ENCODE data around the gene GGCX.

Gene GGCX

GRCh38 chr2:85502720-85503119 lies 58.6 kb downstream of the GGCX start:
- Histone ChIP-seq H3K9me3 (replicated peaks; ENCODE audit: insufficient read depth, low read length) (no peaks in the 10 kb centered on the region), H3K4me2 (ENCODE audit: low read depth, low read length) (no peak overlapping the region), H4K20me1 (ENCODE audit: insufficient read depth, low read length) (no peaks in the 10 kb centered on the region), H3K9ac (ENCODE audit: low read length) (no peak overlapping the region), H3K27me3 (replicated peaks; ENCODE audit: insufficient read depth, low read length) (no peaks in the 10 kb centered on the region), H3K4me3 (ENCODE audit: low read length) (no peak overlapping the region), H3K79me2 (ENCODE audit: low read length) (no peaks in the 10 kb centered on the region), H3F3A (ENCODE audit: insufficient read depth, low read length) (no peaks in the 10 kb centered on the region), H3K4me1 (ENCODE audit: low read length) (no peaks in the 10 kb centered on the region), H3K27ac (ENCODE audit: low read length) (no peak overlapping the region), H3K36me3 (replicated peaks; ENCODE audit: insufficient read depth, low read length) (no peaks in the 10 kb centered on the region), H2AFZ (ENCODE audit: low read length) (no peak overlapping the region), H3K9me2 (replicated peaks; ENCODE audit: insufficient read depth, low read length) (no peaks in the 10 kb centered on the region)
- no peak for TF ChIP-seq EZH2 (optimal IDR thresholded peaks at IDR 0.05; ENCODE audit: low read depth, low read length)
- DNase-seq = no peak

DNA sequence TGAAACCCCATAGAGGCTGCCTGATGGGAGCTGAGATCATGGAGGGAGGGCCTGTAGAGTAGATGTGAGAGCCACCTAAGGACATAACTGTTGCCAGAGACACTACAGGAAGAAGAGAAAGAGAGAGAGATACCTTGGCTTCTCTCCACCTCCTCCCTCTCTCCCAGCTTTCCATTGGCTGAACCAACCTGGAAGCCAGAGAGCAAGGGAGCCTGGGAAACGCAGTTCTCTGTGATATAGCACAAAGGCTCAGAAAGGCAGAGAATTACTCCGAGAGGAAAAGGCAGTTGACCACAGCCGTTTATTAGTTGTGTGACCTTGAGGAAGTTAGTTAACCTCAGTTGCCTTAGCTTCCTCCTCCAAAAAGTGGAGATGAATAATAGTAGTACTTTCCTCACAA lies 60.0 kb downstream of the GGCX start:
- no peaks in the 10 kb centered on the region for H3K4me1 ChIP-seq (ENCODE audit: low read length)
- no peaks in the 10 kb centered on the region for H3F3A ChIP-seq (ENCODE audit: insufficient read depth, low read length)
- no peak overlapping the region for H3K27ac ChIP-seq (ENCODE audit: low read length)
- H3K9me2 ChIP-seq (replicated peaks; ENCODE audit: insufficient read depth, low read length) = no peaks in the 10 kb centered on the region
- H4K20me1 ChIP-seq (ENCODE audit: insufficient read depth, low read length) = no peaks in the 10 kb centered on the region
- H3K4me2 ChIP-seq (ENCODE audit: low read depth, low read length) = no peak overlapping the region
- no peak overlapping the region for H2AFZ ChIP-seq (ENCODE audit: low read length)
- H3K27me3 ChIP-seq (replicated peaks; ENCODE audit: insufficient read depth, low read length) = no peaks in the 10 kb centered on the region
- H3K4me3 ChIP-seq (ENCODE audit: low read length) = no peak overlapping the region
- H3K36me3 ChIP-seq (replicated peaks; ENCODE audit: insufficient read depth, low read length) = no peaks in the 10 kb centered on the region
- H3K9ac ChIP-seq (ENCODE audit: low read length) = no peak overlapping the region
- no peaks in the 10 kb centered on the region for H3K9me3 ChIP-seq (replicated peaks; ENCODE audit: insufficient read depth, low read length)
- no peaks in the 10 kb centered on the region for H3K79me2 ChIP-seq (ENCODE audit: low read length)
- no peak for DNase-seq
- TF ChIP-seq EZH2 (optimal IDR thresholded peaks at IDR 0.05; ENCODE audit: low read depth, low read length) = no peak
- TF ChIP-seq EZH2phosphoT487 (IDR thresholded peaks at IDR 0.05; ENCODE audit: low read length) = no peak
- TF ChIP-seq, protein P1, sequence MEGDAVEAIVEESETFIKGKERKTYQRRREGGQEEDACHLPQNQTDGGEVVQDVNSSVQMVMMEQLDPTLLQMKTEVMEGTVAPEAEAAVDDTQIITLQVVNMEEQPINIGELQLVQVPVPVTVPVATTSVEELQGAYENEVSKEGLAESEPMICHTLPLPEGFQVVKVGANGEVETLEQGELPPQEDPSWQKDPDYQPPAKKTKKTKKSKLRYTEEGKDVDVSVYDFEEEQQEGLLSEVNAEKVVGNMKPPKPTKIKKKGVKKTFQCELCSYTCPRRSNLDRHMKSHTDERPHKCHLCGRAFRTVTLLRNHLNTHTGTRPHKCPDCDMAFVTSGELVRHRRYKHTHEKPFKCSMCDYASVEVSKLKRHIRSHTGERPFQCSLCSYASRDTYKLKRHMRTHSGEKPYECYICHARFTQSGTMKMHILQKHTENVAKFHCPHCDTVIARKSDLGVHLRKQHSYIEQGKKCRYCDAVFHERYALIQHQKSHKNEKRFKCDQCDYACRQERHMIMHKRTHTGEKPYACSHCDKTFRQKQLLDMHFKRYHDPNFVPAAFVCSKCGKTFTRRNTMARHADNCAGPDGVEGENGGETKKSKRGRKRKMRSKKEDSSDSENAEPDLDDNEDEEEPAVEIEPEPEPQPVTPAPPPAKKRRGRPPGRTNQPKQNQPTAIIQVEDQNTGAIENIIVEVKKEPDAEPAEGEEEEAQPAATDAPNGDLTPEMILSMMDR (IDR thresholded peaks at IDR 0.05; ENCODE audit: low read length) = no peak

GRCh38 chr2:85497944-85498630 lies 63.2 kb downstream of the GGCX start:
- Histone ChIP-seq H3K4me2 (ENCODE audit: low read depth, low read length) (no peak overlapping the region), H3F3A (ENCODE audit: insufficient read depth, low read length) (no peaks in the 10 kb centered on the region), H2AFZ (ENCODE audit: low read length) (no peak overlapping the region), H3K4me3 (ENCODE audit: low read length) (no peak overlapping the region), H4K20me1 (ENCODE audit: insufficient read depth, low read length) (no peaks in the 10 kb centered on the region), H3K36me3 (replicated peaks; ENCODE audit: insufficient read depth, low read length) (no peaks in the 10 kb centered on the region), H3K27ac (ENCODE audit: low read length) (no peak overlapping the region), H3K79me2 (ENCODE audit: low read length) (no peaks in the 10 kb centered on the region), H3K9me3 (replicated peaks; ENCODE audit: insufficient read depth, low read length) (no peaks in the 10 kb centered on the region), H3K27me3 (replicated peaks; ENCODE audit: insufficient read depth, low read length) (no peaks in the 10 kb centered on the region), H3K4me1 (ENCODE audit: low read length) (no peaks in the 10 kb centered on the region), H3K9ac (ENCODE audit: low read length) (no peak overlapping the region), H3K9me2 (replicated peaks; ENCODE audit: insufficient read depth, low read length) (no peaks in the 10 kb centered on the region)
- TF ChIP-seq, protein P1 (IDR thresholded peaks at IDR 0.05; ENCODE audit: low read length) = no peak
- TF ChIP-seq EZH2 (optimal IDR thresholded peaks at IDR 0.05; ENCODE audit: low read depth, low read length) (no peak), EZH2phosphoT487 (IDR thresholded peaks at IDR 0.05; ENCODE audit: low read length) (no peak)
- no peak for DNase-seq

- no peaks in the 10 kb centered on the region for H3K79me2 ChIP-seq (ENCODE audit: low read length)
- no peaks in the 10 kb centered on the region for H3K9me3 ChIP-seq (replicated peaks; ENCODE audit: insufficient read depth, low read length)
- no peaks in the 10 kb centered on the region for H3K36me3 ChIP-seq (replicated peaks; ENCODE audit: insufficient read depth, low read length)
- H2AFZ ChIP-seq (ENCODE audit: low read length) = no peak overlapping the region
- H3K4me2 ChIP-seq (ENCODE audit: low read depth, low read length) = no peak overlapping the region
- no peaks in the 10 kb centered on the region for H3K4me1 ChIP-seq (ENCODE audit: low read length)
- no peak overlapping the region for H3K4me3 ChIP-seq (ENCODE audit: low read length)
- H3K27ac ChIP-seq (ENCODE audit: low read length) = no peak overlapping the region
- H3K9me2 ChIP-seq (replicated peaks; ENCODE audit: insufficient read depth, low read length) = no peaks in the 10 kb centered on the region
- H3F3A ChIP-seq (ENCODE audit: insufficient read depth, low read length) = no peaks in the 10 kb centered on the region
- H3K9ac ChIP-seq (ENCODE audit: low read length) = no peak overlapping the region
- no peak for DNase-seq
- H3K27me3 ChIP-seq (replicated peaks; ENCODE audit: insufficient read depth, low read length) = no peaks in the 10 kb centered on the region
- no peak for TF ChIP-seq EZH2phosphoT487 (IDR thresholded peaks at IDR 0.05; ENCODE audit: low read length)
- TF ChIP-seq EZH2 (optimal IDR thresholded peaks at IDR 0.05; ENCODE audit: low read depth, low read length) = no peak
- TF ChIP-seq, protein P1 (IDR thresholded peaks at IDR 0.05; ENCODE audit: low read length) = no peak
- H4K20me1 ChIP-seq (ENCODE audit: insufficient read depth, low read length) = no peaks in the 10 kb centered on the region
These were observed 64.9 kb downstream of the GGCX start for GRCh38 chr2:85496436-85496835.
